Right cardiac atrium (tissue), 5 donors: Measurements from ENCODE around the gene TRIM4. TPM values are rescaled to one million over a fixed set of nuclear protein-coding genes. Genes with fewer than 3 reads are reported as not detected.
"Not testable (repeated sequence)": the region's sequence is repeated elsewhere in the genome, so short reads cannot be mapped to it uniquely, and the experiment has no call there.

Experiments used
- ATAC-seq, 2 donors: fragments of 200-7000 bp; cut with Tn5 transposase; one replicate each; pipeline versions ENCODE4 v1.8.0 to v1.9.1; 2020; ENCODE audit warnings: moderate library complexity in 2 of 2, mild to moderate bottlenecking in 1 of 2
- DNase-seq, 3 donors: peaks; one replicate each; pipeline ENCODE4 v3.0.0-alpha.2; 2020
- H3K27ac ChIP-seq: one replicate; pipeline ENCODE4 v1.5.1; 2013; ENCODE audit warnings: mild to moderate bottlenecking, low read length, control low read depth, moderate library complexity
- H3K27me3 ChIP-seq: one replicate; pipeline ENCODE4 v1.6.1; 2013; ENCODE audit not compliant: control insufficient read depth, insufficient read depth
- H3K4me1 ChIP-seq: one replicate; pipeline ENCODE4 v1.6.1; 2013; ENCODE audit warnings: low read length; ENCODE audit not compliant: control insufficient read depth, insufficient read depth
- H3K4me3 ChIP-seq: one replicate; pipeline ENCODE4 v1.5.1; 2013; ENCODE audit warnings: low read length, control low read depth
- H3K9me3 ChIP-seq: one replicate; pipeline ENCODE4 v1.6.1; 2013; ENCODE audit warnings: low read length; ENCODE audit not compliant: control insufficient read depth
- WGBS: extraction: QIAGEN DNeasy Blood & Tissue Kit; methylation state at CpG from one replicate; pipeline ENCODE4 v1.1.7; 2013; 5-methylcytosine and 5-hydroxymethylcytosine counted together
- intact Hi-C, 4 donors: fragments of 100-400 bp; cut with DNase I; formaldehyde crosslinking; loops; one replicate each; pipeline versions ENCODE4 v1.11.0 to v1.14.0; 2022 to 2023
- polyA plus RNA-seq: library from polyadenylated mRNA; stranded (reverse); fragments of 200-250 nt; gene quantifications from one replicate; pipeline ENCODE4 v1.2.3, GENCODE V29; 2013
- total RNA-seq, 4 donors: library from RNA; stranded (reverse); fragmentation: NEBNext Ultra II Directional; extraction: Animal tissue kit (Norgen Biotek cat#: 25700); gene quantifications; one replicate each; pipeline ENCODE4 v1.2.1, GENCODE V29; 2021
- donor health status: healthy with polysubstance abuse.
- donor health status: DM: no; HTN: yes; CAD: no.
- donor health status: DM: no; HTN: no; CAD: no.
- donor health status: DM: no; HTN: yes; CAD: no; lungs with severe emphysema.
- donor health status: DM: yes; HTN: yes; CAD: no.

TRIM4 gene
- total and polyA plus RNA-seq, 5 donors = 7.6 to 11.2 (median 10.0) TPM

- H3K27ac ChIP-seq = no peak overlapping the region
- intact Hi-C loops = no loop called here
- ATAC-seq = no peak
- no peak overlapping the region for H3K4me3 ChIP-seq
- no peaks in the 10 kb centered on the region for H3K4me1 ChIP-seq
- no peak for DNase-seq
- peaks cover 2% of the 10 kb centered on the region for H3K27me3 ChIP-seq
- H3K9me3 ChIP-seq = no peaks in the 10 kb centered on the region
- 51% methylated on average over 4 of the region's 4 CpGs for WGBS
Observed at GRCh38 chr7:99944497-99945070, 25.3 kb upstream of the TRIM4 start.

- no peaks in the 10 kb centered on the region for H3K4me1 ChIP-seq
- no peaks in the 10 kb centered on the region for H3K9me3 ChIP-seq
- no peak overlapping the region for H3K4me3 ChIP-seq
- H3K27me3 ChIP-seq = peaks cover 2% of the 10 kb centered on the region
- 38% methylated on average over 14 of the region's 14 CpGs for WGBS
- no peak for DNase-seq
- ATAC-seq = no peak
- intact Hi-C loops = no loop called here
- no peak overlapping the region for H3K27ac ChIP-seq
Observed at GRCh38 chr7:99943641-99944496, 24.5 kb upstream of the TRIM4 start.

GRCh38 chr7:99938296-99938695 lies 19.0 kb upstream of the TRIM4 start:
- intact Hi-C loops = no loop called here
- Histone ChIP-seq H3K27ac (no peak overlapping the region), H3K27me3 (no peaks in the 10 kb centered on the region), H3K9me3 (no peaks in the 10 kb centered on the region), H3K4me1 (no peaks in the 10 kb centered on the region), H3K4me3 (no peak overlapping the region)
- 87% methylated on average over 2 of the region's 2 CpGs for WGBS
- DNase-seq = no peak
- ATAC-seq = no peak

DNA sequence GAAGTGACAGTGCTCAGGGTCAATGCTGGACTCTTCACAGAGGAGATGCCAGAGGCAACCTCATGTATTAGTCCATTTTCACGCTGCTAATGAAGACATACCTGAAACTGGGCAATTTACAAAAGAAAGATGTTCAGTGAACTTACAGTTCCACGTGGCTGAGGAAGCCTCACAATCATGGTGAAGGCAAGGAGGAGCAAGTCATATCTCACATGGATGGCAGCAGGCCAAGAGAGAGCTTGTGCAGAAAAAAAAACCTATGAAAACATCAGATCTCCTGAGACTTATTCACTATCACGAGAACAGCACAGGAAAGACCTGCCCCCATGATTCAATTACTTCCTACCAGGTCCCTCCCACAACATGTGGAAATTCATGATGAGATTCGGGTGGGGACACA lies 15.7 kb upstream of the TRIM4 start:
- H3K27me3 ChIP-seq, H3K9me3 ChIP-seq, intact Hi-C loops, ATAC-seq, H3K4me1 ChIP-seq, DNase-seq, H3K27ac ChIP-seq, H3K4me3 ChIP-seq: not testable (repeated sequence)
- 35% methylated on average over 4 of the region's 4 CpGs for WGBS

- H3K4me3 ChIP-seq = no peak overlapping the region
- DNase-seq (no peak), ATAC-seq (no peak)
- intact Hi-C loops = no loop called here
- no peaks in the 10 kb centered on the region for H3K27me3 ChIP-seq
- no peak overlapping the region for H3K27ac ChIP-seq
- H3K4me1 ChIP-seq = peaks cover 3% of the 10 kb centered on the region
- WGBS = 87% methylated on average over 3 of the region's 3 CpGs
- H3K9me3 ChIP-seq = no peaks in the 10 kb centered on the region
Observed at GRCh38 chr7:99930376-99930775, 11.0 kb upstream of the TRIM4 start.

DNA sequence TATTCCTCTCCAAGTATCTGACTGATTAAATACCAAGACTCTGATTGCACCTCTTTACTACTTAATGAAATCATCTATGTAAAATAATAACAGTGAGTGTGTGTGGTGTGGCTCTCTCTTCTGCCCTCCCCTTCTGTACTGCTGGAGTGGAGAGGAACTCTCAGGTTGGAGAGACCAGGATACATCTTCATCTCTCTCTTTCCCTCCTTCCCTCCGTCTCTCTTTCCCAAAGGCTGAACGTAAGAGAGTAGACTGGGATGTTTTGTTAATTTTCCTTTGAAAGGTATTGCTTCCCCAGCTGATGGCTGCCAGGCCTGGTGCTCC lies 10.4 kb upstream of the TRIM4 start:
- Histone ChIP-seq H3K4me1 (peaks cover 3% of the 10 kb centered on the region), H3K9me3 (no peaks in the 10 kb centered on the region), H3K4me3 (no peak overlapping the region), H3K27ac (peak overlapping the region; percentile 8), H3K27me3 (no peaks in the 10 kb centered on the region)
- WGBS = 11% methylated on average over 2 of the region's 2 CpGs
- ATAC-seq = no peak
- DNase-seq = no peak
- intact Hi-C loops = no loop called here

DNA sequence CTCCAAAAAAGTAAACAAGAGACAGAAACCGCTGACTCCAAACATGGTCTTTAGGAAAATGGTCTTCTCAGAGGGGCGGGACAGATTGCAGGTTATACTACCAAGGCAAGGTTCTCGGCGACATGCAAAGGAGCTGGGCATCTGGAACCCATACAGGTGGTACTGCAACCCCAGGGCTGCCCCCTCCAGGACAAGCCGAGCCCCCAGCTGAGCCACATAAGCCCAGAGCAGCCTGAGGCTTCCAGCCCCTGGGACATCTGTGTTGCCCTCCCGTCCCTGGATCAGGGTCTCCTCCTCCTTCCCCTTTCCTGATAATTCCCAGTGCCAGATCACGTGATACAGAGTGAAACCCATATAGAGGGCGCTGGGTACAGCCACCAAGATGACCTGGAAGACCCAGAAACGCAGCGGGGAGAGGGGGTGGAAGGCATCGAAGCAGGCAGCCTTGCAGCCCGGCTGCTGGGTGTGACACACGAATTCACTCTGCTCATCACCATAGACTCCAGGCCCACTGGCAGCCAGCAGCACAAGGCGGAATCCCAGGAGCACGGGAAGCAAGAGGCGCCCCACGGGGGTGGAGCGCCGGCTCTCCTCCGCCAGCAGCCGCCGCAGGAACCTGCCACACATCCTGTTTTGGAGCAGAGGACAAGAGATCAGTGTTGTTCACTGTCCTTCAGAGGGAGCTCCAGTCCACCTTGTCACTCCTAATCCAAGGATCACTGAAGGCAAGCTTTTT lies 9.8 kb upstream of the TRIM4 start, which contains the start of gene GJC3:
TSS of gene GJC3 (minus strand) at position 627 of the 736 bp plus-strand sequence. CDS start at position 627, 0 bp downstream.
- intact Hi-C loops = no loop called here
- DNase-seq (peak; percentile 62 to 86 (median 82)), ATAC-seq (peak; percentile 94 to 97)
- H3K4me3 ChIP-seq = peak within 1 kb of the TSS; percentile 26
- H3K9me3 ChIP-seq = no peaks in the 10 kb centered on the region
- H3K27me3 ChIP-seq = no peaks in the 10 kb centered on the region
- peaks cover 3% of the 10 kb centered on the region for H3K4me1 ChIP-seq
- WGBS = 20% methylated on average over 22 of the region's 22 CpGs
- H3K27ac ChIP-seq = peak within 1 kb of the TSS; percentile 11

GRCh38 chr7:99928188-99928587 lies 8.9 kb upstream of the TRIM4 start:
- intact Hi-C loops = no loop called here
- H3K9me3 ChIP-seq = no peaks in the 10 kb centered on the region
- H3K27ac ChIP-seq = no peak overlapping the region
- 76% methylated on average over 2 of the region's 2 CpGs for WGBS
- H3K27me3 ChIP-seq = no peaks in the 10 kb centered on the region
- DNase-seq (no peak), ATAC-seq (no peak)
- H3K4me3 ChIP-seq = no peak overlapping the region
- H3K4me1 ChIP-seq = peaks cover 3% of the 10 kb centered on the region

DNA sequence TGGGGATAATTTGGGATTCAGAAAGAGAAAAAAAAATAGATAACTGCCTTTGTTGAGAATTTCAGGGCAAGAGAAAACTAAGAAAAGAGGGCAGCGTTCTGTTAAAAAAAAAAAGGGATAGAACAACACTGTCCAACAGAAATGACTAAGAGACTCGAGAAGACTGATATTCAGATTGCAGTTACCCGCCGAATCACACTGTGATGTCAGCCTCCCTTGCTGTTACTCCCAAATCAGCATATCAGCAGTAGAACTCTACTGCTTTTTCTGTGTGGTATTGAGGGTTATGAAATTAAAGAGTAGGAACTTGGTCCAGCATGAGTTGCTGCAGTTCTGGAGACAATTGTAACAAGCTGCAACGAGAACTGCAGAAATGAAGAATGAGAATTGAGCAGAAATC lies 8.2 kb upstream of the TRIM4 start:
- ATAC-seq (no peak), DNase-seq (no peak)
- Histone ChIP-seq H3K27ac (no peak overlapping the region), H3K27me3 (no peaks in the 10 kb centered on the region), H3K4me3 (no peak overlapping the region), H3K9me3 (no peaks in the 10 kb centered on the region), H3K4me1 (peaks cover 3% of the 10 kb centered on the region)
- intact Hi-C loops = no loop called here
- WGBS = 49% methylated on average over 5 of the region's 5 CpGs

DNA sequence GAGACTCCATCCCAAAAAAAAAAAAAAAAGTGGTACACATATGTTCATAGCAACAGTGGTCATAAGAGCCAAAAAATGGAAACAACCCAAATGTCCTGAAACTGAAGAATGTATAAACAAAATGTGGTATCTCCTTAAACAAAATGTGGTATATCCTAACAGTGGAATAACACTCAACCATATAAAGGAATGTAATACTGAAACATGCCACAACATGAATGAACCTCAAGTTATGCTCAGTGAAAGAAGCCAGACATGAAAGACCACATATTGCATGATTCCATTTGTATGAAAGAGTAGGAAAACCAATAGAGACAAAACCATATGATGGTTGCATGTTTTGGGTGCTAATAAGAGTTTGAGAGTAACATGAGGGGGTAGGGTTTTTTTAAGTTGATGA lies 7.0 kb upstream of the TRIM4 start:
- no peaks in the 10 kb centered on the region for H3K27me3 ChIP-seq
- ATAC-seq = no peak
- DNase-seq = no peak
- H3K4me1 ChIP-seq = peaks cover 3% of the 10 kb centered on the region
- intact Hi-C loops = no loop called here
- H3K4me3 ChIP-seq = no peak overlapping the region
- H3K27ac ChIP-seq = no peak overlapping the region
- H3K9me3 ChIP-seq = no peaks in the 10 kb centered on the region

- DNase-seq = no peak
- Histone ChIP-seq H3K4me3 (no peak overlapping the region), H3K4me1 (peaks cover 2% of the 10 kb centered on the region), H3K27me3 (no peaks in the 10 kb centered on the region), H3K27ac (no peak overlapping the region), H3K9me3 (no peaks in the 10 kb centered on the region)
- WGBS = 84% methylated on average over 3 of the region's 3 CpGs
- no peak for ATAC-seq
- intact Hi-C loops = no loop called here
Observed at GRCh38 chr7:99923200-99923599, 3.9 kb upstream of the TRIM4 start.
